ENCODE data around the gene FHIP1B.
A peak's percentile ranks its signal among the peaks of the same experiment; 100 is the strongest.
"Not testable (repeated sequence)": the region's sequence is repeated elsewhere in the genome, so short reads cannot be mapped to it uniquely, and the experiment has no call there.

Gene FHIP1B

DNA sequence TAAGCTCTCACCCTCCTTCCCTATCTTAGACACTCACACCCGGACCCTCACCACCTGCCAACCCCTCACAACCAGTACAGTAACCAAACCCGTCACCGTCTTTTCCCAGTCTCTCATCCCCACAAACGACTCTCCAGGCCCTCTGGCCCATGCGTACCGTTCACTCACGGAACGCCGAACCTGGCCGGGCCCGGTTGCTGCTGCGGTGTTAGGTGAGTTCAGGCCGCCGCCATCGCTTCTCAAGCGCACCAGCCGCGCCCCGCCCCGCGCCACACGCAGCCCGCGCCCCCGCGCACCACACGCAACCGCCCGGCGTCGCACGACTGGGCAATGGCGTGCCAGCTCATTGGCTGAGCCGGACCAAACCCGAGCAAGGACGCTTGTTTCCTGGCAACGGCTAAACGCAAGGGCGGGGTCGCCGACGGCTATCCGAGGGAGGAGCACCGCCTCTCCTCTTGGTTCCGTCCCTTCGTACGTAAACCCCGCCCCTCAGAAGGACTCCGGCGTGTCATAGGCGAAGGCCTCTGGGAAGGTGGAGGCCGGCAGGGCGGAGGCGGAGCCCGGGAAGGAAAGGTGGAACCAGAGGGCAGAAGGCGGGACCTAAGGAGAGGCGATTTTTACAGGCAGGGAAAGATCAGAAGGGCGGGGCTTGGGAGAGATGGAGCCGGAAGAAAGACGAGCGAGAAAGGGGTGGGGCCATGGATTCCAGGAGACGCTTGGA lies at the start of gene FHIP1B:
TSS of gene FHIP1B (minus strand) at position 250 of the 721 bp plus-strand sequence. CDS start 10,120 bp downstream, outside the sequence.
- DNase-seq: peak; percentile 76 to 100 (median 99)

GRCh38 chr11:6283453-6284023 lies 49.1 kb upstream of the FHIP1B start:
- DNase-seq: no peak

GRCh38 chr11:6280809-6281208 lies 46.4 kb upstream of the FHIP1B start:
- not testable (repeated sequence) for DNase-seq

DNA sequence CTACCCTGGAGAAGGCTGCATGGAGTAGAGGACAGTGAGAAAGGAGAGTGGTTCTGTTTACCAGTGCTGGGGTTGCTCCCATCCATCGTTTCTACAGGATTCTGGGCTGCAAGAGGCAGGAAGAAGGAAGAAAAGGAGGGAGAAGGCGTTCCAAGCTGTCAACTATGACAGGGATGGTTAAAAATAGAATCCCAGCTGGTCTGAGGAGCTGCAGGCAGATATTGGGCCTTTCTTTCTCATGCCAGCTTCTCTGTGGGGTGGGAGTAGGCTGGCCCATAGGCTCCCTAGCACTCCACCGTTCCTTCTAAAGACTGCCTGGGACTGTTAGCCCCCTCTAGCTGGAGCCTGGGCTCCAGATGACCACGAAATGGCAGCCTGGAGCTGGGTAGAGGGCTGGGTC lies 38.8 kb upstream of the FHIP1B start:
- DNase-seq: peak in 25 of 58 donors; percentile 5 to 82 (median 34)

DNA sequence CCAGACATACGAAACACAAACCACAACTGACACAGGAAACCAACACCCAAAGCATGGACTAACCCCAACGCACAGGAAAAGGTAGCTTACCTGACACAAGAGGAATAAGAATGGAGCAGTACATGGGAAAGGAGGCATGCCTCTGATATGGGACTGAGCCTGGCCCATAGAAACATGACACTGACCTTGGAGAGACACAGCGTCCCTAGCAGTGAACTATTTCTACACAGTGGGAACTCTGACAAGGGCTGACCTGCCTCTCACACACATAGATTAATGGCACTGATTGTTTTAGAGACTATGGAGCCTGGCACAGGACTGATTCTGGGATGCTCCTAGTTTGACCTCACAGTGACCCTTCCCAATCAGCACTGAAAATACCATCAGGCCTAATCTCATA lies 37.2 kb upstream of the FHIP1B start:
- DNase-seq: no peak

- no peak for DNase-seq
Observed at GRCh38 chr11:6270584-6271246, 36.3 kb upstream of the FHIP1B start.

GRCh38 chr11:6269994-6270393 lies 35.6 kb upstream of the FHIP1B start:
- no peak for DNase-seq

DNA sequence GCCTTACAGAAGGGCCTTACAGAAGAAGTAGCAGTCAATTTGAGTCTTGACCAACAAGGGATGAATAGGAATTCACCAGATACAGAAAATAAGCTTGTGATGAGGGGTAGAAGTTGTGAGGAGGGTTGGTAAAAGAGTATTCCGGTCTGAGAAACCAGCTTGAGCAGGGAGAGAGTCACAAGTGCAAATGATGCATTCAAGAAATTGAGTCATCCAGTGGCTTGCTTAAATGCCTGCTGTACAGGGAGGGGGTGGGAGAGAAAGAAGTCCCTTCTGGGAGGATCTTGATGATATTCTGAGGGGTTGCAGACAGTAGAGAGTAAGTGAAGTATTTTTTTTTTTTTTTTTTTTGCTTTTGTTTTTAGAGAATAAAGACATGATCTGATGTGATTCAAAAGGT lies 34.4 kb upstream of the FHIP1B start:
- peak in 1 of 58 donors; percentile 12 for DNase-seq

GRCh38 chr11:6263662-6264061 lies 29.2 kb upstream of the FHIP1B start:
- DNase-seq: no peak

GRCh38 chr11:6260207-6260726 lies 25.8 kb upstream of the FHIP1B start:
- peak in 4 of 58 donors; percentile 14 to 31 (median 24) for DNase-seq

DNA sequence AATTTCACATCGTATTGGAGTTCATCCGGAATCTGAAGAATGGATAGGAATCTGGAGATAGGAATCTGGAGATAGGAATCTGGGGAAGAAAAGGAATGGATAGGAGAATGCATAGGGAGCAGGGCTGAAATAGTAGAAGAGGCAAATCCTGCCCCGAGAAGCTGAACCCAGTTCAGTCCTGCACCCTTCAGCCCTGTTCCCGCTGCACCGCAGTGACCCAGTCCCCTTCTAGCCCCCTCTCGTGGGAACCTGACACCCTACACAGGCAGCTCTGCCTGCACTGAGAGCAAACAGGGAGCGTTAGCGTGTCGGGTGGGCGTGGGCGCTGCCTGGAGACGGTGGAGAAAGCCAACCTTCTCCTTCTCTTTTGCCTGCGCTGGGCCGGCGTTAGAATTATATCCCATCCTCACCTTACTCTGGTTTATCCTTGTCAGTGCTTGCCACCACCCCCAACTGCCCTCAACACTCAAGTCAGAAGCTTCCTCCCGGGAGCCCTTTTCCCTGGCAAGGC lies 24.2 kb upstream of the FHIP1B start:
- DNase-seq: peak in 23 of 58 donors; percentile 19 to 76 (median 39)

DNA sequence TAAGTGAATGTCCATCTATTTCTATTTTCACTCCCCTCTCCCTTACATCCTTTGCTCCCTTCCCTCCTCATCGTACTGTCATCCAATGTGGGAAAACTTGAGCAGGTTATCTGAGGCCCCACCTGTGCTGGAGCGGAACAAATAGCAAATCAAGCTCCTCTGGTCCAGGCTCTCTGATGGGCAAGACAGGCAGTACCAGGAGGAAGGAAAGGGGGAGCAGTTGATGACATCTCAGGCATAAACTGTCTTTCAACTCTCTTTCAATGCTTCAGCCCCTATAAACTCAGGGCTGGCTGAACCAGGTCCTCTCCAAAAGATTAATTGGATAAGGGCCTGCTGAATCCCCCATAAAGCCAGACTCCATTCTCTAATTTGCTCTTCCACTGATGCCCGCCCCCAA lies 23.7 kb upstream of the FHIP1B start:
- DNase-seq: no peak

DNA sequence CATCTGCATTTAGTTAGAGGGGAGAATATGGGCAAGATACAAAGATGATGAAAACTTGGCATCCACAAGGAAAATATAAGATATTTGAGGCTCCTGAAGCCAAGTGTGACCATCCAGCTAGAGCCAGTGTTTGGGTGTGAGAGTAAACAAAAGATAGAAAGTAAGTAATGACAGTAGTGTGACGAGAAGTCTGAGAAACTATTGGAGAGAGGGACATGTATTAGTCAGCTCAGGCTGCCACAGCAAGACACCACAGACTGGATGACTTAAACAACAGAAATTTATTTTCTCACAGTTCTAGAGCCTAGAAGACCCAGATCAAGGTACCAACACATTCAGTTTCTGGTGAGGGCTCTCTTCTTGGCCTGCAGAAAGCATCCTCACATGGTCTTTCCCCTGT lies 18.8 kb upstream of the FHIP1B start:
- DNase-seq: no peak

- peak in 23 of 58 donors; percentile 9 to 63 (median 26) for DNase-seq
Observed at GRCh38 chr11:6251990-6252473, 17.6 kb upstream of the FHIP1B start.

GRCh38 chr11:6251120-6251733 lies 16.8 kb upstream of the FHIP1B start:
- peak in 32 of 58 donors; percentile 14 to 75 (median 28) for DNase-seq

GRCh38 chr11:6249770-6250555 lies 15.5 kb upstream of the FHIP1B start:
- DNase-seq: peak in 27 of 58 donors; percentile 10 to 66 (median 33)

GRCh38 chr11:6248897-6249296 lies 14.5 kb upstream of the FHIP1B start:
- not testable (repeated sequence) for DNase-seq

DNA sequence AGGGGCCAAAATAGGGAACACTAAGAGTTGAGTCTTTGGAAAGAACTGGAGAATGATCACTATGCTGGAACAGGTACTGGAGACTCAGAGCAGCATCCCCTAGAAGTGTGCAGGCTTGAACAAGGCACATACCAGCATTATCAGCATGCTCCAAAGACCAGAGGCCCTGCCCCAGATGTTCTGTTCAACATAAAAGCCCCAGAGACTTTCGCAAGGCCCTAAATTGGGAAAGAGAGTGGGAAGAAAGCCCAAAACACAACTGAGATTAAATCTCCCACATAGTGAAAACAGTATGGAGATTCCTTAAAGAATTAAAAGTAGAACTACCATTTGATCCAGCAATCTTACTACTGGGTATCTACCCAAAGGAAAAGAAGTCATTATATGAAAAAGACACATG lies 13.8 kb upstream of the FHIP1B start:
- no peak for DNase-seq

- no peak for DNase-seq
Observed at GRCh38 chr11:6245536-6245935, 11.1 kb upstream of the FHIP1B start.

GRCh38 chr11:6241316-6241715 lies 6.9 kb upstream of the FHIP1B start:
- no peak for DNase-seq
